Effector memory CD8-positive, alpha-beta T cell (primary cell): ENCODE data around the gene CXCL9.

Experiments
- ATAC-seq: fragments of 150-1000 bp; cut with Tn5 transposase; replicated peaks from 2 replicates; pipeline ENCODE4 v1.10.0; 2021; ENCODE audit warnings: mild to moderate bottlenecking, moderate library complexity
- DNase-seq, 3 experiments: peaks; one replicate each; pipeline ENCODE4 v3.0.0; 2021
- H3K27ac Mint-ChIP-seq, 2 donors: one replicate each; pipeline ENCODE4 v1.8.0; 2022; ENCODE audit warnings: mild to moderate bottlenecking in 2 of 2, mixed read lengths in 2 of 2, moderate library complexity in 2 of 2
- H3K27me3 Mint-ChIP-seq, 2 donors: one replicate each; pipeline ENCODE4 v1.8.0; 2022; ENCODE audit warnings: mixed read lengths in 2 of 2
- H3K36me3 Mint-ChIP-seq: one replicate; pipeline ENCODE4 v1.8.0; 2022; ENCODE audit warnings: mild to moderate bottlenecking, moderate library complexity, mixed read lengths; ENCODE audit not compliant: insufficient read depth
- H3K4me1 Mint-ChIP-seq, 2 donors: one replicate each; pipeline ENCODE4 v1.8.0; 2022; ENCODE audit warnings: low read depth in 2 of 2, mixed read lengths in 2 of 2
- H3K4me3 Mint-ChIP-seq, 2 donors: one replicate each; pipeline ENCODE4 v1.8.0; 2022; ENCODE audit warnings: mild to moderate bottlenecking in 2 of 2, mixed read lengths in 2 of 2, moderate library complexity in 2 of 2
- H3K9me3 Mint-ChIP-seq, 2 donors: one replicate each; pipeline ENCODE4 v1.8.0; 2022; ENCODE audit warnings: mixed read lengths in 2 of 2

CXCL9 gene

DNA sequence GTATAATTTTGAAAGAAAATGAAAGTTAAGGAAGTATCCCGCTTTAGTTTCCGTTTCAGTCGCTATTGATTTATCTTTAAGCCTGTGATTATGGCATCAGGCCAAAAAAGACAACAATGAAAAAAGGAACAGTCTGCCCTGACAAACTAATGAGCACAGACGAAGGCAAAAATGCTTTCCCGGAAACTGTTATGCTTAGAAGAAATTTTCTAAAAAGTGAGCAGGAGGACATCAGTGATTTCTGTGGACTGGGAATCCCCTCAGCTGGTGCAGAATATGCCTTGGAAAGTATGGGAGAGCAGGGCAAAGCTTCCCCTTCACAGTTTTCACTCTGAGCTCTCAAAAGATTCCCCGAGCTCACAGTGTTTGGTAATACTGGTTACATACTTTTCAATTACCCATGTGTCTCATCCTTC, 21.0 kb upstream of the CXCL9 start:
- Mint-ChIP-seq H3K36me3 (no peaks in the 10 kb centered on the region), H3K4me1 (peaks cover 0 to 3% of the 10 kb centered on the region in 2 donors), H3K9me3 (no peaks in the 10 kb centered on the region), H3K4me3 (peak overlapping the region in 1 of 2 donors; percentile 14), H3K27ac (no peak overlapping the region), H3K27me3 (peaks cover 19 to 25% of the 10 kb centered on the region in 2 donors)
- DNase-seq (no peak), ATAC-seq (no peak)

GRCh38 chr4:76024065-76024464, 16.8 kb upstream of the CXCL9 start:
- Mint-ChIP-seq H3K36me3 (no peaks in the 10 kb centered on the region), H3K9me3 (no peaks in the 10 kb centered on the region), H3K27me3 (peaks cover 13 to 16% of the 10 kb centered on the region in 2 donors), H3K4me3 (no peak overlapping the region), H3K27ac (no peak overlapping the region), H3K4me1 (peaks cover 0 to 3% of the 10 kb centered on the region in 2 donors)
- DNase-seq: no peak
- no peak for ATAC-seq

- ATAC-seq (no peak), DNase-seq (no peak)
- Mint-ChIP-seq H3K27me3 (peaks cover 13 to 14% of the 10 kb centered on the region in 2 donors), H3K36me3 (no peaks in the 10 kb centered on the region), H3K27ac (no peak within 1 kb of the TSS), H3K9me3 (no peaks in the 10 kb centered on the region), H3K4me1 (peaks cover 0 to 3% of the 10 kb centered on the region in 2 donors), H3K4me3 (no peak within 1 kb of the TSS)
These were observed 16.1 kb upstream of the CXCL9 start, which contains the start of gene CXCL10 for GRCh38 chr4:76023389-76023788. TSS of gene CXCL10 (minus strand) at chr4:76023497. CDS start at chr4:76023431, 66 bp downstream.

- H3K4me1 Mint-ChIP-seq: peaks cover 0 to 2% of the 10 kb centered on the region in 2 donors
- ATAC-seq (no peak), DNase-seq (no peak)
- peaks cover 11 to 13% of the 10 kb centered on the region in 2 donors for H3K27me3 Mint-ChIP-seq
- peaks cover 2% of the 10 kb centered on the region for H3K36me3 Mint-ChIP-seq
- H3K27ac Mint-ChIP-seq: no peak overlapping the region
- H3K9me3 Mint-ChIP-seq: no peaks in the 10 kb centered on the region
- no peak overlapping the region for H3K4me3 Mint-ChIP-seq
These were observed 15.4 kb upstream of the CXCL9 start for GRCh38 chr4:76022677-76023076.

GRCh38 chr4:76022031-76022430, 14.7 kb upstream of the CXCL9 start:
- ATAC-seq: no peak
- Mint-ChIP-seq H3K9me3 (no peaks in the 10 kb centered on the region), H3K4me3 (no peak overlapping the region), H3K36me3 (peaks cover 3% of the 10 kb centered on the region), H3K4me1 (peaks cover 0 to 2% of the 10 kb centered on the region in 2 donors), H3K27ac (no peak overlapping the region), H3K27me3 (peaks cover 10 to 13% of the 10 kb centered on the region in 2 donors)
- no peak for DNase-seq

GRCh38 chr4:76017056-76017686, 9.9 kb upstream of the CXCL9 start:
- H3K27ac Mint-ChIP-seq: no peak overlapping the region
- no peak overlapping the region for H3K4me3 Mint-ChIP-seq
- no peak for ATAC-seq
- no peaks in the 10 kb centered on the region for H3K27me3 Mint-ChIP-seq
- no peaks in the 10 kb centered on the region for H3K4me1 Mint-ChIP-seq
- DNase-seq: no peak
- H3K36me3 Mint-ChIP-seq: peaks cover 3% of the 10 kb centered on the region
- no peaks in the 10 kb centered on the region for H3K9me3 Mint-ChIP-seq

- H3K4me3 Mint-ChIP-seq: no peak overlapping the region
- peaks cover 3% of the 10 kb centered on the region for H3K36me3 Mint-ChIP-seq
- no peak overlapping the region for H3K27ac Mint-ChIP-seq
- no peak for DNase-seq
- no peaks in the 10 kb centered on the region for H3K9me3 Mint-ChIP-seq
- ATAC-seq: no peak
- H3K27me3 Mint-ChIP-seq: peaks cover 0 to 3% of the 10 kb centered on the region in 2 donors
- no peaks in the 10 kb centered on the region for H3K4me1 Mint-ChIP-seq
These were observed 9.1 kb upstream of the CXCL9 start for GRCh38 chr4:76016393-76016792.

DNA sequence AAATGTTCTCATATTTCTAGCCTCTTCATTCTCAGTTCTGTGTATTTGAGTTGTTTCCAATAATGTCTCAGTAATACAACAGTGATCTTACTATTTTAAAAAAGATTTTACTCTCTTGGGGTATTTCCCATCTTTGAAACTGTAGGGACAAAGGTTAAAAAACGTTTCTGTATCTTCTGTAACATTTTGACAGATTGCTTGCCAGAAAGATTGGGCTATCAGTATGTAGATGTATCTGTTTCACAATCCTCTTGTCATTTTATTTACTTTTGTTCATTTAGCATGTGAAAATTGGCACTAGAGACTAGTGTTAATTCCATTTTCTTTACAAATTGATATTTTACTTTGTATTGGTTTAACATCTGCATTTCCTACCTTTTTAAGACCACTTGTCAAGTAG, 6.2 kb upstream of the CXCL9 start:
- peaks cover 7 to 17% of the 10 kb centered on the region in 2 donors for H3K27me3 Mint-ChIP-seq
- no peaks in the 10 kb centered on the region for H3K4me1 Mint-ChIP-seq
- DNase-seq (no peak), ATAC-seq (no peak)
- no peak overlapping the region for H3K4me3 Mint-ChIP-seq
- no peaks in the 10 kb centered on the region for H3K9me3 Mint-ChIP-seq
- H3K36me3 Mint-ChIP-seq: peaks cover 3% of the 10 kb centered on the region
- H3K27ac Mint-ChIP-seq: no peak overlapping the region

- H3K4me1 Mint-ChIP-seq: no peaks in the 10 kb centered on the region
- DNase-seq (no peak), ATAC-seq (no peak)
- no peaks in the 10 kb centered on the region for H3K9me3 Mint-ChIP-seq
- H3K27ac Mint-ChIP-seq: no peak overlapping the region
- no peak overlapping the region for H3K4me3 Mint-ChIP-seq
- H3K36me3 Mint-ChIP-seq: no peaks in the 10 kb centered on the region
- peaks cover 8 to 22% of the 10 kb centered on the region in 2 donors for H3K27me3 Mint-ChIP-seq
These were observed 5.1 kb upstream of the CXCL9 start for GRCh38 chr4:76012388-76012801.

- Mint-ChIP-seq H3K9me3 (no peaks in the 10 kb centered on the region), H3K27me3 (peaks cover 8 to 22% of the 10 kb centered on the region in 2 donors), H3K4me1 (no peaks in the 10 kb centered on the region), H3K27ac (no peak overlapping the region), H3K36me3 (no peaks in the 10 kb centered on the region), H3K4me3 (no peak overlapping the region)
- DNase-seq (no peak), ATAC-seq (no peak)
These were observed 4.5 kb upstream of the CXCL9 start for GRCh38 chr4:76011700-76012387.

DNA sequence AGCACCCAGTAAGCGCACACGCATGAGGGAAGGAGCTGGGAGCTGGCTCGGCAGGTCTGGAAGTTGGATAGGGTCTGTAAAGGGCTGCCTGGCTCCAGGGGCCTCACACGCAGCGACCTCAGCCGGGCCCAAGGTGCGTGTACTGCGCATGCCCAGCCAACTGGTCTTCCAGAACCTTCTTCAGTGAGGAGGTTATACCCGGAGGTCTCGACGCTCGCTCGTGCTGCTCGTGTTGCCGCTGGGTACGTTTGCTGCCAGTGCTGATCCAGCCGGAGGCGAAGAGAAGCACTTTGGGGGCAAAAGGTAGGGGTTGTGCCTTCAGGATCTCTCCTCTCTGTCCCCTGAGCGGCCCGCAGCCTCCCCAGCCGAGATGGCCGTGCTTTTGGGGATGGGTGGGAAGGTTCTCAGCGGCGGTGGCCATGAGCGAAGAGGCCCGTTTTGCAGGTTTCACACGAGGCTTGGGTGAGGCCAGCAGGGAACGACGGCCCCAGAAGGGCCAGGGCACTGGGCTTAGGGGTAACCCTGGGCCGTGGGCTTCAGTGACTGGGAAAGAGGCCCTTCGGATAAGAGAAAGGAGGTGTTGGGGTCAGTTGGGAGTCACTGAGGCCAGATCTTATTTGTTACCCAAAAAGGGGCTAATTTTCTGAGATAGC, 3.8 kb upstream of the CXCL9 start:
- H3K9me3 Mint-ChIP-seq: no peaks in the 10 kb centered on the region
- no peak for ATAC-seq
- DNase-seq: no peak
- no peak overlapping the region for H3K4me3 Mint-ChIP-seq
- no peak overlapping the region for H3K27ac Mint-ChIP-seq
- H3K27me3 Mint-ChIP-seq: peaks cover 10 to 22% of the 10 kb centered on the region in 2 donors
- no peaks in the 10 kb centered on the region for H3K4me1 Mint-ChIP-seq
- H3K36me3 Mint-ChIP-seq: no peaks in the 10 kb centered on the region

DNA sequence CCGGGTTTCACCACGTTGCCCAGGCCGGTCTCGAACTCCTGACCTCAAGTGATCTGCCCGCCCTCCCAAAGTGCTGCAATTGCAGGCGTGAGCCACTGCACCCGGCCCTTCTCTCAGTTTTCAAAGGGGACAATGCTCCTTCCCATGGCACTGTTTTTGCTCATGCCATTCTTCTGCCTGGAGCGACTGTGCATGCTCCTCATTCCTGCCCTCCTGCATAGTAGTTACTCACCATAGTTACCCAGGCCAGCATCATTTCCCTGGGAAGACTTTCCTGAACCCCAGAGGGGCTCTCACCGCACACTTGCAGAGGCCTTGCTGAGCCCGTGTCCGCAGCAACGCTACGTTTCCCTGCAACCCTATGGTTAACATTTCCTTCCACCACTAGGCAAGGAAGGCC, 3.3 kb upstream of the CXCL9 start:
- no peaks in the 10 kb centered on the region for H3K36me3 Mint-ChIP-seq
- peaks cover 16 to 22% of the 10 kb centered on the region in 2 donors for H3K27me3 Mint-ChIP-seq
- no peaks in the 10 kb centered on the region for H3K9me3 Mint-ChIP-seq
- H3K4me1 Mint-ChIP-seq: no peaks in the 10 kb centered on the region
- ATAC-seq (no peak), DNase-seq (no peak)
- no peak overlapping the region for H3K4me3 Mint-ChIP-seq
- H3K27ac Mint-ChIP-seq: no peak overlapping the region

DNA sequence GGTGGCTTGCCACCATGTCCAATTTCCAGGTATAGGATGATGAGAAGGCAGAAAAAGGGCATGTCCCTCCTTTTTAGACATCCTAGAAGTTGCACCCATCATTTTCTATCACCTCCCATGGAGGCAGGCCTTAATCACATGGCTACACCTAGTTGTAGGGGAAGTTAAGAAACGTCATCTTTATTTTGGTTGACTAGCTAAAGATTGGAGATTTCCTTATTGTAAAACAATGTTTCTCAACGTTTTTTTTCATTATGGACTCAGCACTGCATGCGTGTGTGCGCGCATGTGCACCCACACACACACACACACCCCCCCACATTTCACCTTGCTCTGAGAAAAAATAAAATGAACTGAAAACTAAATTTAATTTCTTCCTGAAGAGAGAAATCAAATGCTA, 2.0 kb upstream of the CXCL9 start:
- H3K27me3 Mint-ChIP-seq: peaks cover 17 to 24% of the 10 kb centered on the region in 2 donors
- H3K4me1 Mint-ChIP-seq: no peaks in the 10 kb centered on the region
- no peak for ATAC-seq

DNA sequence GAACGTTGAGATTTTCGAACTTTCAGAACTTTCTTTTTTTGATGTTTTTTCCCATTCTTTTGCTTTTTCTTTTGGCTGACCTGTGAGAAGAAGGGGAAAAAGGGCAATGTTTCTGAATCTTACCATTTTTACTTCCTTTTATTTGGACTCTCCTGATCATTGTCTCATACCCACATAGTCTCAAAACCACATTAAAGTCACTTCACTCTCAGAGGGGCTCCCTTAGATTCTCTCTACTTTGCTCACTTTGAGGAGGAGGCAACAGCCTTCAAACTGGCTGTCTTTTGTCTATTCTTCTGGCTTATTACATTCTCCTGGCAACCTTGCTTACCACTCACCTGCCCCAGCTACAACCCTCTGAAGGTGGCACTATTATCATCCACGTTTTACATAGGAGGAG, 3.7 kb downstream of the CXCL9 start:
- Mint-ChIP-seq H3K36me3 (no peaks in the 10 kb centered on the region), H3K27me3 (peaks cover 24 to 29% of the 10 kb centered on the region in 2 donors), H3K4me3 (no peak overlapping the region), H3K27ac (no peak overlapping the region), H3K4me1 (no peaks in the 10 kb centered on the region), H3K9me3 (no peaks in the 10 kb centered on the region)
- no peak for DNase-seq
- ATAC-seq: no peak

More for the DNA sequence above, 2.0 kb upstream of the CXCL9 start:
- H3K36me3 Mint-ChIP-seq: no peaks in the 10 kb centered on the region
- no peak overlapping the region for H3K27ac Mint-ChIP-seq
- no peak for DNase-seq
- H3K9me3 Mint-ChIP-seq: no peaks in the 10 kb centered on the region
- no peak overlapping the region for H3K4me3 Mint-ChIP-seq
